ENCODE data around the gene CORO1C. TPM values are rescaled to one million over a fixed set of nuclear protein-coding genes. Genes with fewer than 3 reads are reported as not detected.
A peak's percentile ranks its signal among the peaks of the same experiment; 100 is the strongest.

CORO1C gene
- total and polyA plus RNA-seq, 9 of the 15 experiments (the other 6 are each of a cell fraction or from before 2014, with no cell fraction given): 55.2 to 280 (median 150) TPM

- TF ChIP-seq, protein P1, sequence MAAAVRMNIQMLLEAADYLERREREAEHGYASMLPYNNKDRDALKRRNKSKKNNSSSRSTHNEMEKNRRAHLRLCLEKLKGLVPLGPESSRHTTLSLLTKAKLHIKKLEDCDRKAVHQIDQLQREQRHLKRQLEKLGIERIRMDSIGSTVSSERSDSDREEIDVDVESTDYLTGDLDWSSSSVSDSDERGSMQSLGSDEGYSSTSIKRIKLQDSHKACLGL (CRISPR knock-in tag; IDR thresholded peaks at IDR 0.05; ENCODE audit: borderline replicate concordance, poor library complexity, severe bottlenecking): no peak
- TF ChIP-seq CBX8 (IDR thresholded peaks at IDR 0.05; ENCODE audit: borderline replicate concordance, extremely low read depth, low read depth, low read length, poor library complexity, severe bottlenecking) (no peak), E2F3 (CRISPR knock-in tag; IDR thresholded peaks at IDR 0.05) (0 out of 2 replicates have a peak, but pooled peaks have one; percentile 48), CTBP1 (IDR thresholded peaks at IDR 0.05; ENCODE audit: borderline replicate concordance) (no peak), ZNF589 (CRISPR knock-in tag; IDR thresholded peaks at IDR 0.05; ENCODE audit: low read depth) (0 out of 2 replicates have a peak, but pooled peaks have one; percentile 40), AFF1 (IDR thresholded peaks at IDR 0.05; ENCODE audit: low read depth in 1 of 2, partially characterized antibody in 2 of 2) (no peak), KLF6 (CRISPR knock-in tag; IDR thresholded peaks at IDR 0.05; ENCODE audit: borderline replicate concordance) (peak; percentile 83), ATF1 (CRISPR knock-in tag; IDR thresholded peaks at IDR 0.05) (no peak), ATF1 (tag; IDR thresholded peaks at IDR 0.05) (0 out of 2 replicates have a peak, but pooled peaks have one; percentile 10)
- TF ChIP-seq, protein P2, sequence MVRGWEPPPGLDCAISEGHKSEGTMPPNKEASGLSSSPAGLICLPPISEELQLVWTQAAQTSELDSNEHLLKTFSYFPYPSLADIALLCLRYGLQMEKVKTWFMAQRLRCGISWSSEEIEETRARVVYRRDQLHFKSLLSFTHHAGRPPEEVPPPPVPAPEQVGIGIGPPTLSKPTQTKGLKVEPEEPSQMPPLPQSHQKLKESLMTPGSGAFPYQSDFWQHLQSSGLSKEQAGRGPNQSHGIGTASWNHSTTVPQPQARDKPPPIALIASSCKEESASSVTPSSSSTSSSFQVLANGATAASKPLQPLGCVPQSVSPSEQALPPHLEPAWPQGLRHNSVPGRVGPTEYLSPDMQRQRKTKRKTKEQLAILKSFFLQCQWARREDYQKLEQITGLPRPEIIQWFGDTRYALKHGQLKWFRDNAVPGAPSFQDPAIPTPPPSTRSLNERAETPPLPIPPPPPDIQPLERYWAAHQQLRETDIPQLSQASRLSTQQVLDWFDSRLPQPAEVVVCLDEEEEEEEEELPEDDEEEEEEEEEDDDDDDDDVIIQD (CRISPR knock-in tag; IDR thresholded peaks at IDR 0.05): 0 out of 2 replicates have a peak, but pooled peaks have one; percentile 27
- TF ChIP-seq, protein P3, sequence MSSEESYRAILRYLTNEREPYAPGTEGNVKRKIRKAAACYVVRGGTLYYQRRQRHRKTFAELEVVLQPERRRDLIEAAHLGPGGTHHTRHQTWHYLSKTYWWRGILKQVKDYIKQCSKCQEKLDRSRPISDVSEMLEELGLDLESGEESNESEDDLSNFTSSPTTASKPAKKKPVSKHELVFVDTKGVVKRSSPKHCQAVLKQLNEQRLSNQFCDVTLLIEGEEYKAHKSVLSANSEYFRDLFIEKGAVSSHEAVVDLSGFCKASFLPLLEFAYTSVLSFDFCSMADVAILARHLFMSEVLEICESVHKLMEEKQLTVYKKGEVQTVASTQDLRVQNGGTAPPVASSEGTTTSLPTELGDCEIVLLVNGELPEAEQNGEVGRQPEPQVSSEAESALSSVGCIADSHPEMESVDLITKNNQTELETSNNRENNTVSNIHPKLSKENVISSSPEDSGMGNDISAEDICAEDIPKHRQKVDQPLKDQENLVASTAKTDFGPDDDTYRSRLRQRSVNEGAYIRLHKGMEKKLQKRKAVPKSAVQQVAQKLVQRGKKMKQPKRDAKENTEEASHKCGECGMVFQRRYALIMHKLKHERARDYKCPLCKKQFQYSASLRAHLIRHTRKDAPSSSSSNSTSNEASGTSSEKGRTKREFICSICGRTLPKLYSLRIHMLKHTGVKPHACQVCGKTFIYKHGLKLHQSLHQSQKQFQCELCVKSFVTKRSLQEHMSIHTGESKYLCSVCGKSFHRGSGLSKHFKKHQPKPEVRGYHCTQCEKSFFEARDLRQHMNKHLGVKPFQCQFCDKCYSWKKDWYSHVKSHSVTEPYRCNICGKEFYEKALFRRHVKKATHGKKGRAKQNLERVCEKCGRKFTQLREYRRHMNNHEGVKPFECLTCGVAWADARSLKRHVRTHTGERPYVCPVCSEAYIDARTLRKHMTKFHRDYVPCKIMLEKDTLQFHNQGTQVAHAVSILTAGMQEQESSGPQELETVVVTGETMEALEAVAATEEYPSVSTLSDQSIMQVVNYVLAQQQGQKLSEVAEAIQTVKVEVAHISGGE (CRISPR knock-in tag; IDR thresholded peaks at IDR 0.05): peak in 1 of 3 experiments; percentile 51; a peak in 1 of 6 replicates
Measured at GRCh38 chr12:108633534-108634248, 97.6 kb downstream of the CORO1C start, which contains the start of gene SELPLG (continued).
